ENCODE measurements around the gene PTTG2. TPM values are rescaled to one million over a fixed set of nuclear protein-coding genes. Genes with fewer than 3 reads are reported as not detected.

PTTG2 gene
- total and polyA plus RNA-seq, 2 of the 13 experiments (the other 11 are each of a cell fraction or from before 2014, with no cell fraction given), result not detected

- Histone ChIP-seq H4K20me1 (ENCODE audit: insufficient read depth, low read length) (no peaks in the 10 kb centered on the region), H3K27me3 (ENCODE audit: control insufficient read depth in 1 of 2, insufficient read depth in 2 of 2, low read length in 2 of 2) (no peaks in the 10 kb centered on the region), H3K4me2 (ENCODE audit: low read depth, low read length) (no peak overlapping the region), H3K9ac (ENCODE audit: insufficient read depth, low read depth, low read length) (no peak overlapping the region), H3K27ac (ENCODE audit: extremely low read length, insufficient read depth, low read length) (no peak overlapping the region), H3K9me3 (ENCODE audit: low read length) (no peaks in the 10 kb centered on the region), H3K4me1 (ENCODE audit: insufficient read depth, low read length) (peaks cover 21% of the 10 kb centered on the region), H3K4me3 (replicated peaks in 1 of 3; ENCODE audit: insufficient read depth in 1 of 3, low read depth in 2 of 3, low read length in 3 of 3) (no peak overlapping the region), H3K79me2 (ENCODE audit: insufficient read depth, low read length) (peaks cover 3% of the 10 kb centered on the region), H2AFZ (ENCODE audit: low read length) (no peak overlapping the region), H3K36me3 (replicated peaks in 1 of 2; ENCODE audit: control insufficient read depth in 1 of 2, insufficient read depth in 2 of 2, low read length in 2 of 2) (no peaks in the 10 kb centered on the region)
- in situ Hi-C loops (cut with HindIII; ENCODE audit: extremely low pct_ligation_motif_present, low pct_unique_long_range_greater_than_20kb) (no loop called here), intact Hi-C loops (cut with micrococcal nuclease; ENCODE audit: unreplicated experiment) (no loop called here)
- WGBS (ENCODE audit: low lambda C conversion rate), result 81% methylated on average over 3 of the region's 3 CpGs
- no peak for FAIRE-seq
- ChIA-PET POLR2A (no interaction called here), CTCF (ENCODE audit: low intra/inter-chr PET ratio, low total read pairs) (no interaction called here)
- TF ChIP-seq SAP130 (CRISPR knock-in tag; IDR thresholded peaks at IDR 0.05; ENCODE audit: low read depth), result no peak
- no peak for TF ChIP-seq TAF15 (IDR thresholded peaks at IDR 0.05; ENCODE audit: low read depth, low read length, poor library complexity, severe bottlenecking)
- TF ChIP-seq TP53 (CRISPR knock-in tag; conservative IDR thresholded peaks at IDR 0.05), result no peak
- no peak for TF ChIP-seq MTF2 (CRISPR knock-in tag; IDR thresholded peaks at IDR 0.05; ENCODE audit: borderline replicate concordance)
- no peak for TF ChIP-seq NCOA5 (CRISPR knock-in tag; IDR thresholded peaks at IDR 0.05)
- no peak for TF ChIP-seq TEAD2 (CRISPR knock-in tag; IDR thresholded peaks at IDR 0.05)
- no peak for TF ChIP-seq ELF1 (CRISPR knock-in tag; IDR thresholded peaks at IDR 0.05)
- no peak for TF ChIP-seq RFXAP (CRISPR knock-in tag; IDR thresholded peaks at IDR 0.05; ENCODE audit: borderline replicate concordance)
- no peak for TF ChIP-seq PLSCR1 (CRISPR knock-in tag; IDR thresholded peaks at IDR 0.05; ENCODE audit: borderline replicate concordance)
- TF ChIP-seq ZBTB10 (CRISPR knock-in tag; IDR thresholded peaks at IDR 0.05; ENCODE audit: borderline replicate concordance), result no peak
- no peak for TF ChIP-seq MAFG (CRISPR knock-in tag; IDR thresholded peaks at IDR 0.05)
- TF ChIP-seq ZNF331 (CRISPR knock-in tag; IDR thresholded peaks at IDR 0.05), result no peak
- TF ChIP-seq HNRNPH1 (optimal IDR thresholded peaks at IDR 0.05; ENCODE audit: low read depth, low read length), result no peak
- TF ChIP-seq ZBTB7B (CRISPR knock-in tag; IDR thresholded peaks at IDR 0.05), result no peak
- TF ChIP-seq ARID3A (IDR thresholded peaks at IDR 0.05; ENCODE audit: low read depth, low read length), result no peak
- no peak for TF ChIP-seq ZBTB42 (CRISPR knock-in tag; IDR thresholded peaks at IDR 0.05)
- no peak for TF ChIP-seq ZNF770 (CRISPR knock-in tag; IDR thresholded peaks at IDR 0.05)
- TF ChIP-seq SYNCRIP (IDR thresholded peaks at IDR 0.05; ENCODE audit: insufficient read depth, low read depth, low read length), result no peak
- no peak for TF ChIP-seq ZNF354B (CRISPR knock-in tag; IDR thresholded peaks at IDR 0.05)
- no peak for ATAC-seq
- BruUV-seq (replicated peaks), result no TSS peak
- DNase-seq (ENCODE audit: low spot score), result no peak
Measured at GRCh38 chr4:38004062-38004461, 43.9 kb downstream of the PTTG2 start.

Measured in HepG2 (cell line).